HG03521 (cell line): Measurements from ENCODE around the gene SLC6A19.
"Not testable (repeated sequence)": the region's sequence is repeated elsewhere in the genome, so short reads cannot be mapped to it uniquely, and the experiment has no call there.

ENCODE experiments used
- ATAC-seq: cut with Tn5 transposase; IDR thresholded peaks from one replicate; pipeline ENCODE4 v1.9.1; 2021; ENCODE audit warnings: mild to moderate bottlenecking, moderate library complexity; ENCODE audit not compliant: unreplicated experiment

SLC6A19 gene

DNA sequence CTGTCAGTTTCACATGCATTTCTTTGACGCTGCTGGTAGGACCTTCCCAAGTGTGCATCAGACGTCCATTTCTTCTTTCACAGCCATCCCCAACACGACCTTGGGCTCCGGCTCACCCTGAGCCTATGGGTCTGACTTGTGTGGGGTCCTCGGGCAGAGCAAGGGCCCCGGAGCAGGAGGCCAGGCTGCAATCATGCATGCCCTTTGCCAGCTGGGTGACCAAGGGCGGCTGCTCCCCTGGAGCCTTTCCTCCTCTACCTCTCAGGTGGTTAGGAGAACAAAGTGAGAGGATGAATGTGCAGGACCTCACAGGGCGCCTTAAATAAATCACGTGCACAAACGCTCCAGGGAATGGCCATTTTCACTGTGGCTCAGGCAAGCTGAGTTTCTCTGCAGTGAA, 60.2 kb downstream of the SLC6A19 start:
- no peak for ATAC-seq

DNA sequence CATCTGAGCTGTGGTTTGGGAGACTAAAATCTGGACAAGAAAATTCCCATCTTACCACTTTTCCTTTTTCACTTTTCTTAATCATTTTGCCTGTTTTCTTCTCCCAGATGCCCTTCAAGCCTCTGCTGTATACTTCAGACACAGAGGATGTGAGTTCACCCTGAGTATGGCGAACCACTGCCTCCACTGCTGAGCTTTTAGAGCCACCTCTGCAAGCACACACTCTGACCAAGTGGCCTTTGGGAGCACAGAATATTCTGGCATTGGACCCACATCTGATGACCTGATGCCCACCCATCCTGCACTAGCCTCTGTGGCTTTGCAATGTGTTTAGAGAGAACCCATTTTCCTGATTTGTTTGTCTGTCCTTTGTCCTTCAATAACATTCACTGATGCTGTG, 61.0 kb downstream of the SLC6A19 start:
- ATAC-seq = no peak

DNA sequence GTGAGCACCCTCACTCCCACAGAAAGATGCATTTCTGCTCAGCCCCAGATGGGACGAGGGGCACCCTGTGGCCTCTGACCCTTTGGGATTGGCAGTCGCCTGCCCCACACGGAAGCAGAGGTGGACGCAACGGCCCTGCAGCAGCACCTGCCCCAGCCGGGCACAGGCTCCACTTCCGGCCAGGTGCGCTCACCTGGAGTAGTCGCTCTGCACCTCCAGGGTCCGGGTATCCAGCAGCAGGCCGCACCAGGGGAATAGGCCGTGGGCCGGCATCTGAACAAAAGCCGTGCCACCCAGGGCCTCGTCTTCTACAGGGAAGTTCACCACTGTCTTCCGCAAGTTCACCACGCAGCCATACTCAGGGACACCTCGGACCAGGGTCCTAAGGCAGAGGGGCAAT, 62.8 kb downstream of the SLC6A19 start:
- no peak for ATAC-seq

DNA sequence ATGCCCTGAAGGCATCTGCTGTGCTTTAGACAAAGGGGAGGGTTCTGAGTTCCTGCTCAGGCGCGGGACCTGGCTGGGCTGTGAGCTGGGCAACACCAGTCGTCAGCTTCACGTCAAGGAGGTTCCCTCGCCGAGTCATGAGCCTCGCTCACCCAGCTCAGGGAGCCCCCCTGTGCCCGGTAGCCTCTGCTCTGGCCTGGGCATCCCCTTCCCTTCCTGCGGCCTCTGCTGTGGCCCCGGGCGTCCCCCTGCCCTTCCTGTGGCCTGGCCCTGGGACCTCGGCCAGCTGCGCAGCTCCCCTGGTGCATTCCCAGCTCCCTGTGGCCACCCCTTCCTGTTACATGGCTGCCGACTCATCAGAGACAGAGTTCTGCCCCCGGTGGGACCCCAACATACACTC, 63.6 kb downstream of the SLC6A19 start:
- ATAC-seq = no peak

DNA sequence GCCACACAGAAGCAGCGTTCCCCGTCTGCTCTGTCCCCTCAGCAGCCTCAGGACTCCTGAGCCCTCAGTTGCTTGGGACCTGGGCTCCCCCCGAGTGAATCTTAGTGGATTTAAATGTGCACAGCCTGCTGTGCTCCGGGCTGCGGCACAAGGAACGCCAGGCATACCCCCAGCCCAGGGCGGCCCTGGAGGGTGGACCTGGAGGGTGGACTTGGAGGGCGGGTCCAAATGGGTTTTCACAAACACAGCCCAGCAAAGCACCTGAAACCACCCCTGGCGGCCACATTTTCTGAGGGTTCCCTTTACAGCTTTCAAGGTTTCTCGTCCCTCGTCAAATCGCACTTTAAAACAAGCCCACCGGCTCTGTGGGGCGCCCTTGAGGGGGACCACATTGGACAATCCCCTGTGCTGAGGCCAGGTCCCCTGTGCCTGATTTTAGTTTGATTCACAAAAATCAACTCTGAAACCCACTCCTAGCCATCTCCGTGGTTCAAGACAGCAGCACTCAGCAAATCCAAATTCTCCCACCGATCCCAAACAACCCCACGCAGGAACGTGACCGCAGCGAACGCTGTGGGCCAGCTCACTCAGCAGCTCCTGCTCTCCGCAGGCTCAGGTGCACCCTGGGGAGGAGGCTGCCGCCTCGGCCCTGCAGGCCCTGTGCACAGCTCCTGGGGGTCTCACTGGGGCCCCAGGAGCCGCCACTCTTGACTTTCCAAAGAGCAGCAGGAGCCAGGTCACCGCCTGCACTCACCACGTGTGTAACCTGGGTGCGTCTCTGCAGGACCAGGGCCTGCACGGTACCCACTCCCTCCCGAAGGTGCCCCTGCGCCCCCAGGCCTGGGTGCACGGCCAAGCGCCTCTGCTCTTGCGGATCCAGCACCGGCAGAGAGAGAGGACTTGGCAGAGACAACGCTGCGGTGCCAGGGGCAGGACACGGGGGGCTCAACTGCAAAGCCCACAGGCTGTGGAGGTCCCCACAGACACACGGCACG, 64.4 kb downstream of the SLC6A19 start:
- no peak for ATAC-seq

DNA sequence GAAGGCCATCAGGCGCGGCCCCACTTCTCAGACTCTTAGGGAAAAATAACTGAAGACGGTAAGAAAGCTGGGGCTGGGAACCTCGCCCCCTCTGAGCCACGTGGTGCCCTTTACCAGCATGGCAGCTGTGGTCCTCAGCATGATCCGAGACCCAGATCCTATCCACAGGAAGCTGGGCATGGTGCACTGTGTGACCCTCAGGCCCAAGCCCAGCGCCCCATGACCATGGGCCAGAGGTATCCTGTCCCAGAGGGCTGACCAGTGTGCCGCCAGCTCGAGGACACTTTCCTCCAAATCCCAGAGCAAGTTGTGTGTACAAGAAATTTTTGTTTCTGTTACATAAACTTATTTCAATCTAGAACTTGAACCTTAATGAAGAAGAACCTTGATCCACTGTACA, 65.4 kb downstream of the SLC6A19 start:
- no peak for ATAC-seq

DNA sequence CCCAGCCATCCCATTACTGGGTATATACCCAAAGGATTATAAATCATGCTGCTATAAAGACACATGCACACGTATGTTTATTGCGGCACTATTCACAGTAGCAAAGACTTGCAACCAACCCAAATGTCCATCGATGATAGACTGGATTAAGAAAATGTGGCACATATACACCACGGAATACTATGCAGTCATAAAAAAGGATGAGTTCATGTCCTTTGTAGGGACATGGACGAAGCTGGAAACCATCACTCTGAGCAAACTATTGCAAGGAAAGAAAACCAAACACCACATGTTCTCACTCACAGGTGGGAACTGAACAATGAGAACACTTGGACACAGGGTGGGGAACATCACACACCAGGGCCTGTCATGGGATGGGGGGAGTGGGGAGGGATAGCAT, 66.1 kb downstream of the SLC6A19 start:
- not testable (repeated sequence) for ATAC-seq

DNA sequence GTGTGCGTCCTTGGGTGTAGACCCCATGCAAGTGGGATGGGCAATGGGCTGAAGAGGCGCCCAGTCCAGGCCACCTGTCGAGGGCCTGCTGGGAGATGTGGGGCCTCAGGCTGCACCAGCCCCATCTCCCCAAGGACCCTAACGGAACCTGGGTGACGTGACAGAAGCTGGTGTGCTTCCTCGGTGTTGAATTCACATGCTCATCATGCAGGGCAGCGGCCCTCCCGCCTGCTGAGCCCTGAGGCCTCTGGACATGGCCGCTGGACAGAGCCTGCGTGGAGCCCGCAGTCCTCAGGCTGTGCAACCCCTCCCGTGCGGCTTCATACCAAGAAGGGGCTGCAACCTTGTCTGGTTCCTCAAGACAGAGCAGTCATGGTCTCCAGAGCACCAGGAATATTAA, 66.7 kb downstream of the SLC6A19 start:
- no peak for ATAC-seq

DNA sequence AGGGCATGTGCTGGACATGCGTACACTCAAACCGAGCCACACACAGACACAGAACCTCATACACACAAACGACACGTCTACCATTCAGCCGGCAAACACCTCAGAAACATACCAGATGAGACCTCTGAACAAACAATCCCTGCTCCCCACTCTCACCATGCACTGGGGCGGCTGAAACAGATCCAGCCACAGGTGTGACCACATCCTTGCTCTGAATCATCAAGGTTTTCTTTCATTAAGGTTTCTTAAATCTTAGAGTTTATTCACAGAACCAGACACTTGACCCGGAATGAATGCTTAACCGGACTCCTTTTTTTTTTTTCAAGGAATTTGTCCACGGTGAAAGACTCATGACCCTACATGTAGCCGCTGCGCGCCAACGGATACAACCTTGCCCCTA, 67.3 kb downstream of the SLC6A19 start:
- ATAC-seq = no peak

DNA sequence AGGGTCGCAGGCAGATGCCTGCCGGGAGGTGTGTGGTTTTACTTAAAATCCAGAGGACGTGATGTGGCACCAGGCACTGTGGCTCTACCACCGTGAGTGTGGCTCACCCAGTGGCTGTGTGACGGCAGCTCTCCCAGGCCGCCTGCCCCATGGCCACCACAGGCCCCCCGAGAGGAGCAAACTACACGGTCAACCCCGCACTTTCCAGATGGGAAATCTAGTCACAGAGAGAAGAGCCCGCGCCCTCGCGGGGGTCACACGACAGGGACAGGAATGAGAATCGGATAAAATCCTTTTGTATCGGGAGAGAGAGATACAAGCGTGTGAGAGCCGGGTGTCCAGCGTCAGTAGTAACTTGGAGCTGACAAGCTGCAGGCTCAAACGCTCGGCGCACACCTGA, 69.0 kb downstream of the SLC6A19 start:
- ATAC-seq = no peak

DNA sequence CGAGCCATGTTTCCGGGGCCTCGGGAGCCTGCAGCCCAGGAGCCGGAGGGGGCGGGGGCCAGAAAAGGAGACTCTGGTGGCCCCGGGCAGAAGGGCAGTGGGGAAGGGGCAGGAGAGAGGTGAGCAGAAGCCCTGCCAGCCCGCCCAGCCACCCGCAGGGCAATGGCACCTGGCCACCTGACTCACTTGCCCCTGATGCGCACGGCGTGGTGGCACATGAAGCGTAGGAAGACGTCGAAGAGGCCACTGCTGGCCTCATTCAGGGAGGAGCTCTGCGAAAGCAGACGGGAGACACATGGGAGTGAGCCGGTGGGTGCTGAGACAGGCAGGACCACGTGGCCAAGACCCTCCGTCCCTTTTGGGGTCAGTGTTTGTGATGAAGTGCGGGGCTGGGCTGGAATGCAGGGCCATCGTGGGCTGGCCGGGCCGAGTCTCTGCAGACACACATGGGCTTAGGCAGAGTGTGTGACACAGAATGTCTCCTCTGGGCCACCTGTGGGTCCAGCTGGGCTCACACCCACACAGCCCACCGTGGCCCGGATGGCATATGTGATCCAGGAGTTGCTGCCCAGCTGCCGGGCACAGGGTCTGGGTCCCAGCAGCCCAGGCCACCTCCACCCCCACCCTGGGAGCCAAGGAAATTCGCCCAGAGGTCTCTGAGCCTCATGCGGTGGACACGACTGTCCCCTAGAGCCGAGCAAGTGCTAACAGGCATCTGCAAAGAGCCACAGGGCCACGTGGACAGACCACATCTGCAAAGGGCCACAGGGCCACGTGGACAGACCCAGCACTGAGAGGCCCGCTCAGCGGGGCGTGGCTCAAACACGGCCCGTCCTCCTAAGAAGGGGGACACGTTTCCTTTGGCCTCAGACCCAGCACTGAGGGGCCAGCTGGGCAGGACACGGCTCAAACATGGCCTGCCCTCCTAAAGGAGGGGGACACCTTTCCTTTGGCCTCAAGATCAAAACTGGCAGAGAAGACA, 69.8 kb downstream of the SLC6A19 start:
- no peak for ATAC-seq

DNA sequence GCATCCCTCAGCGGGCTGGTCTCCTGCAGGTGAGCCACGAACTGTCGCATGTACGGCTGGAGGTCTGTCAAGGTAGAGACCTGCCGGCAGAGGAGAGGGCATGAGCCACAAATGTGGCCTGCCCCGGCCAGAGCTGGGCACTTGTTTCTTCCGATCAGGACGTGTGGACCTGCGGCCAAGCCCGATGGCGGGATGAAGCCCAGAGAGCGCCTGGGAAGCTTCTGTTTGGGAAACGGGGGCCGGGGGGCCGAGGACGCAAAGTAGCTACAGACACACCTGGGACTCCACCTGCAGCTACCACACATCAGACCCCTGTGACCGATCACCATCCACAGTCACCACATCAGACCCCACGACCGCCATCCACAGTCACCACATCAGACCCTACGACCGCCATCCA, 70.8 kb downstream of the SLC6A19 start:
- ATAC-seq = no peak

DNA sequence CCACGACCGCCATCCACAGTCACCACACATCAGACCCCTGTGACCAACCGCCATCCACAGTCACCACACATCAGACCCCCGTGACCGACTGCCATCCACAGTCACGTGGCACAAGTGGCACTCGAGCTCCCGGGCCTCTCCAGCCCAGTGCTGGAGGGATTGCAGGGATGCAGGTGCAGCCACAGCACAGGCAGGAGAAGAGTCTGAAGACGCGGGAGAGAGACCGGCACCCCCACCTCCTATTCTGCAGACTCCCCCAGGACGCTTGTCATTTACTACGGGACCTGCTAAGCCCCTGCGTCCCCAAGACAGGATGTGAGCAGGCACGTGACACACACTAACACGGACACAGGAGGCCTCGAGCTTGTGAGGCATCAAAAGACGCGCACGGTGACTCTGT, 72.3 kb downstream of the SLC6A19 start:
- no peak for ATAC-seq

DNA sequence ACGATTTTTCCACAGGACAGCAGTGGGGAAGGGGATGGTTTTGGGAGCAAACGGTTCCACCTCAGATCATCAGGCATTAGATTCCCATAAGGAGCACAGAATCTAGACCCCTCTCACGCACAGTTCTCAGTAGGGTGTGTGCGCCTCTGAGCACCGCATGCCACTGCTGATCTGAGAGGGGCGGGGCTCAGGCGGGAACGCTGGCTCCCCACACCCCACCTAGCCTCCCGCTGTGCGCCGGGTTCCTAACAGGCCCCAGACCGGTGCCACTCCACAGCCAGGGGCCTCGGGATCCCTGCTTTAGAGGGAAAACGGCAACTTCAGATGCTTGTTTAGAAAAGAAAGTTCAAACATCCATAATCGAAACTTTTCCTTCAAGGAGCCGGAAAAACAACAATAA, 73.1 kb downstream of the SLC6A19 start:
- ATAC-seq = no peak
